Gastrocnemius medialis (tissue), 4 donors: ENCODE data around the gene PIK3R1.

Experiments
- POLR2A ChIP-seq, 2 donors: fragments of 450-650 bp; IDR thresholded peaks; one replicate each; pipeline ENCODE4 v1.6.1; 2017; ENCODE audit warnings: antibody characterized with exemption in 2 of 2, mild to moderate bottlenecking in 2 of 2, moderate library complexity in 2 of 2
- TF ChIP-seq, protein P1 (sequence below), 5 experiments: fragments of 450-650 bp in 3 of 5; fragments of 200-600 bp in 2 of 5; sonication (generic) in 2 of 5; IDR thresholded peaks in 4 of 5; conservative IDR thresholded peaks in 1 of 5; 1 replicate in 4 of 5; 2 replicates in 1 of 5; pipeline ENCODE4 v1.5.1; 2016 to 2019; ENCODE audit warnings: antibody characterized with exemption in 5 of 5, mild to moderate bottlenecking in 3 of 5, moderate library complexity in 3 of 5

DNA sequence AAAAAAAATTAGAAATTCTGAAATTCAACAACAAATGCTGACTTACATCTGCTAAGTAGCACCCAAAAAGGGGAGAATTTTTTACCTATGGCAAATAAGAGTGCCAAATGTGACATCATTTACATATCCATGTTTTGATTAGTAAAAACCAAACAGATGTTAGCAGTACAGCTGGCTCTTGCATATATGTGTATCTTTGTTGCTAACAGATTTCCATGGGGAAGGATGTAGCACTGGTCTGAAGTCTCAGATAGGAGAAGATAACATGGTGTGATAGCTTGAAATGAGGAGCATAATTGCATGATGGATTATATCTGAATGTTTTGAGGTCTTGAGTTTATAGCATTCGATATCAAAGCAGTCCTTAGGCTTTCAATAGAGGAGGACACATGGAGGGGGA lies 17.5 kb downstream of the PIK3R1 start:
- TF ChIP-seq, protein P1, sequence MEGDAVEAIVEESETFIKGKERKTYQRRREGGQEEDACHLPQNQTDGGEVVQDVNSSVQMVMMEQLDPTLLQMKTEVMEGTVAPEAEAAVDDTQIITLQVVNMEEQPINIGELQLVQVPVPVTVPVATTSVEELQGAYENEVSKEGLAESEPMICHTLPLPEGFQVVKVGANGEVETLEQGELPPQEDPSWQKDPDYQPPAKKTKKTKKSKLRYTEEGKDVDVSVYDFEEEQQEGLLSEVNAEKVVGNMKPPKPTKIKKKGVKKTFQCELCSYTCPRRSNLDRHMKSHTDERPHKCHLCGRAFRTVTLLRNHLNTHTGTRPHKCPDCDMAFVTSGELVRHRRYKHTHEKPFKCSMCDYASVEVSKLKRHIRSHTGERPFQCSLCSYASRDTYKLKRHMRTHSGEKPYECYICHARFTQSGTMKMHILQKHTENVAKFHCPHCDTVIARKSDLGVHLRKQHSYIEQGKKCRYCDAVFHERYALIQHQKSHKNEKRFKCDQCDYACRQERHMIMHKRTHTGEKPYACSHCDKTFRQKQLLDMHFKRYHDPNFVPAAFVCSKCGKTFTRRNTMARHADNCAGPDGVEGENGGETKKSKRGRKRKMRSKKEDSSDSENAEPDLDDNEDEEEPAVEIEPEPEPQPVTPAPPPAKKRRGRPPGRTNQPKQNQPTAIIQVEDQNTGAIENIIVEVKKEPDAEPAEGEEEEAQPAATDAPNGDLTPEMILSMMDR (IDR thresholded peaks at IDR 0.05 in 4 of 5, conservative IDR thresholded peaks at IDR 0.05 in 1 of 5): no peak
- no peak for TF ChIP-seq POLR2A (IDR thresholded peaks at IDR 0.05)
